ENCODE measurements around the gene NSUN5.

NSUN5 gene

DNA sequence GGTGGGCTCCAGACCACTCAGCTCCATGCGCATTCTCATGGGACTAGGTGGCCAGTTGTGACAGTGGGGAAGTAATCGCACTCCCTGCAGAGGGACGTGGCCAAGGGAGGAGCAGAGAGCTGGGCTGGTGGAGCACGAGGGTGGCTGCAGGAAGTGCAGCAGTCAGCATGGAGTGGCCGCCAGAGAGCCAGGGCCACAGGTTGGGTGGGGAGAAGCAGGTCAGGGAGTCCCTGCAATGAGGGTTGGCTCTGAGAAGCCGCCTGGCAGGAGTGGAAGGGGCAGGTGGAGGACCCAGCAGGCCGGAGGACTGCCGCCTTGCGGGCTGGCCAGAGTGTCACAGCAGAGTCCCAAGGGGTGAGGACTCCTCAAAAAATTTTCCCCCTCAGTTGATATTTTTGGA, 45.6 kb upstream of the NSUN5 start:
- Histone ChIP-seq H3K27me3 (ENCODE audit: low read length) (no peaks in the 10 kb centered on the region), H3K27ac (ENCODE audit: low read depth, low read length) (no peak overlapping the region), H3K79me2 (ENCODE audit: insufficient read depth, low read length) (no peaks in the 10 kb centered on the region), H3K36me3 (ENCODE audit: low read length) (no peaks in the 10 kb centered on the region), H3K9ac (ENCODE audit: low read length) (no peak overlapping the region), H3K9me3 (ENCODE audit: insufficient read depth, low read length) (no peaks in the 10 kb centered on the region), H3K9me2 (replicated peaks; ENCODE audit: insufficient read depth, low read length) (no peaks in the 10 kb centered on the region), H3F3A (ENCODE audit: insufficient read depth) (no peaks in the 10 kb centered on the region), H4K20me1 (ENCODE audit: low read depth, low read length) (no peaks in the 10 kb centered on the region), H3K4me2 (ENCODE audit: low read depth, low read length, poor library complexity, severe bottlenecking) (no peak overlapping the region), H3K4me3 (ENCODE audit: insufficient read depth, low read length, poor library complexity, severe bottlenecking) (no peak overlapping the region), H2AFZ (ENCODE audit: low read depth, low read length, severe bottlenecking) (no peak overlapping the region)
- TF ChIP-seq, protein P1, sequence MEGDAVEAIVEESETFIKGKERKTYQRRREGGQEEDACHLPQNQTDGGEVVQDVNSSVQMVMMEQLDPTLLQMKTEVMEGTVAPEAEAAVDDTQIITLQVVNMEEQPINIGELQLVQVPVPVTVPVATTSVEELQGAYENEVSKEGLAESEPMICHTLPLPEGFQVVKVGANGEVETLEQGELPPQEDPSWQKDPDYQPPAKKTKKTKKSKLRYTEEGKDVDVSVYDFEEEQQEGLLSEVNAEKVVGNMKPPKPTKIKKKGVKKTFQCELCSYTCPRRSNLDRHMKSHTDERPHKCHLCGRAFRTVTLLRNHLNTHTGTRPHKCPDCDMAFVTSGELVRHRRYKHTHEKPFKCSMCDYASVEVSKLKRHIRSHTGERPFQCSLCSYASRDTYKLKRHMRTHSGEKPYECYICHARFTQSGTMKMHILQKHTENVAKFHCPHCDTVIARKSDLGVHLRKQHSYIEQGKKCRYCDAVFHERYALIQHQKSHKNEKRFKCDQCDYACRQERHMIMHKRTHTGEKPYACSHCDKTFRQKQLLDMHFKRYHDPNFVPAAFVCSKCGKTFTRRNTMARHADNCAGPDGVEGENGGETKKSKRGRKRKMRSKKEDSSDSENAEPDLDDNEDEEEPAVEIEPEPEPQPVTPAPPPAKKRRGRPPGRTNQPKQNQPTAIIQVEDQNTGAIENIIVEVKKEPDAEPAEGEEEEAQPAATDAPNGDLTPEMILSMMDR (IDR thresholded peaks at IDR 0.05; ENCODE audit: insufficient read depth, low read length, poor library complexity, severe bottlenecking) = no peak
- TF ChIP-seq EZH2phosphoT487 (conservative IDR thresholded peaks at IDR 0.05; ENCODE audit: low read length) = no peak

DNA sequence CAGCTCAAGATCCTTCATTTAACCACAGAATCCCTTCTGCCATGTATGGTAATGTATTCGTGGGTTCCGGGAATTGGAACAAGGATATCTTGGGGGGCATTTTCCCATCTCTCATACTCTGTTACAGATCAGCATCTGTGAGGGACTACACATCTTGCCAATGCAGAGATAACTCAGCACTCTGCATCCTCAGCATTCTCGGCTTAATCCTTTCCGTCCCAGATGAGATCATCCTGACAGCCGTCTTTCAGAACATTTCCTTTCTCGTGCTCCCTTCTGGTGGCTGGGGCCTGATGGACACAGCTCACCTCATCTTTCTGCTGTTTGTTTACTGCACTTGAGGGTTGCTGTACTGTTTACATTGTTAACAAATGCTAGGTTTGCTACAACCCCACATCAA, 44.6 kb upstream of the NSUN5 start:
- no peak overlapping the region for H3K27ac ChIP-seq (ENCODE audit: low read depth, low read length)

DNA sequence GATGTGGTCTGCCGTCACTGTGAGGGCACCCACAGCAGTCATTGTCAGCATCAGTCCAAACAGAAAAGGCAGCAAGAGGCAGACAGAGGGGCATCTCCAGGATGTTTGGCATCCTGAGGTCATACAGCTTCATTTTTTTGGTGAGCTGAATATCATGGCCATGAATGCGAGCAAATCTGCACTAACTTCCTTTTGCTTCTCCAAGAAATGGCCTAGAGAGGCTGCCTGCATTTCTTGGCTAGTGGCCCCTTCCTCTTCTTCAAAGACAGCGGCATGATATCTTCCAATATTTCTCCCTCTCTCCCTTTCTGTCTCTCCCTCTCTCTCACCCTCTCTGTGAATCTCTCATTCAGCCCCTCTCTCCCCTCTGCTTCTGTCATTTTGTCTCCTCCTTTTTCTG, 44.2 kb upstream of the NSUN5 start:
- H3K9me2 ChIP-seq (replicated peaks; ENCODE audit: insufficient read depth, low read length) = no peaks in the 10 kb centered on the region
- H3K4me2 ChIP-seq (ENCODE audit: low read depth, low read length, poor library complexity, severe bottlenecking) = no peak overlapping the region
- TF ChIP-seq, protein P1 (IDR thresholded peaks at IDR 0.05; ENCODE audit: insufficient read depth, low read length, poor library complexity, severe bottlenecking) = no peak
- TF ChIP-seq EZH2phosphoT487 (conservative IDR thresholded peaks at IDR 0.05; ENCODE audit: low read length) = no peak
- no peak overlapping the region for H3K9ac ChIP-seq (ENCODE audit: low read length)
- no peak overlapping the region for H3K27ac ChIP-seq (ENCODE audit: low read depth, low read length)
- no peaks in the 10 kb centered on the region for H4K20me1 ChIP-seq (ENCODE audit: low read depth, low read length)
- no peaks in the 10 kb centered on the region for H3K36me3 ChIP-seq (ENCODE audit: low read length)
- no peak overlapping the region for H3K4me3 ChIP-seq (ENCODE audit: insufficient read depth, low read length, poor library complexity, severe bottlenecking)
- no peaks in the 10 kb centered on the region for H3K27me3 ChIP-seq (ENCODE audit: low read length)
- no peaks in the 10 kb centered on the region for H3F3A ChIP-seq (ENCODE audit: insufficient read depth)
- no peak overlapping the region for H2AFZ ChIP-seq (ENCODE audit: low read depth, low read length, severe bottlenecking)
- H3K79me2 ChIP-seq (ENCODE audit: insufficient read depth, low read length) = no peaks in the 10 kb centered on the region
- no peaks in the 10 kb centered on the region for H3K9me3 ChIP-seq (ENCODE audit: insufficient read depth, low read length)

More for the DNA sequence above, 44.6 kb upstream of the NSUN5 start:
- Histone ChIP-seq H3K4me3 (ENCODE audit: insufficient read depth, low read length, poor library complexity, severe bottlenecking) (no peak overlapping the region), H3K9me2 (replicated peaks; ENCODE audit: insufficient read depth, low read length) (no peaks in the 10 kb centered on the region), H3K9me3 (ENCODE audit: insufficient read depth, low read length) (no peaks in the 10 kb centered on the region), H2AFZ (ENCODE audit: low read depth, low read length, severe bottlenecking) (no peak overlapping the region), H3K4me2 (ENCODE audit: low read depth, low read length, poor library complexity, severe bottlenecking) (no peak overlapping the region), H3F3A (ENCODE audit: insufficient read depth) (no peaks in the 10 kb centered on the region), H3K9ac (ENCODE audit: low read length) (no peak overlapping the region), H3K36me3 (ENCODE audit: low read length) (no peaks in the 10 kb centered on the region), H3K79me2 (ENCODE audit: insufficient read depth, low read length) (no peaks in the 10 kb centered on the region), H3K27me3 (ENCODE audit: low read length) (no peaks in the 10 kb centered on the region), H4K20me1 (ENCODE audit: low read depth, low read length) (no peaks in the 10 kb centered on the region)
- no peak for TF ChIP-seq EZH2phosphoT487 (conservative IDR thresholded peaks at IDR 0.05; ENCODE audit: low read length)

DNA sequence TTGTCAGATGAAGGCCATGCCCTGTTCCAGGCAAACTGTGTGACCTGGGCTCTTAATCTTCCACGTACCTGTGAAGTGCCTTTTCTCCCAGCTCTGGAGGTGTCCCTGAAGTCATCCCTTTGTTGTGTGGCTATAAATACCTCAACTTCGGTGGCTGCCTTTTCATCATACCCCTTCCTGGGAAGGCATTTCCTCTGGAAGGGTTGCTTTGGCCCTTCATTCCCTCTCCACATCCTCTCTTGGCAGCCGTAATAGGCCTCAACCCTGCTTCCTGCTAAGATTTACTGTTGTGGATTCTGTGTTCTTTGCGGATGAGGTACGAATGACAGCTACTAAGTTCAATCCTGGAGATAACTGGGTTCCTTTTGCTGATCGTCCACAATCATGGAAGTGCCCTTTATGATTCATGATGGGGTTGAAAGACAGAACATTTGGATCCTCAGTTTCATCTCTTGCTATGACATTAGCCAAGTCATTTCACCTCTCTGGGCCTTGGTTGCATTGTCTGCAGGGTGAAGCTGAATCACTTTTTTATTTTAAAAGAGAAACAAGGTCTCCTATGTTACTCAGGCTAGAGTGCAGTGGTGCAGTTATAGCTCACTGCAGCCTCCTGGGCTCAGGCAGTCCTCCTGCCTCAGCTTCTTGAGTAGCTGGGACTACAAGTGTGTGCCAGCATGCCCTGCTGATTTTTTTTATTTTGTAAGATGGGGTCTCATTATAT, 43.0 kb upstream of the NSUN5 start:
- no peak overlapping the region for H3K27ac ChIP-seq (ENCODE audit: low read depth, low read length)
- no peaks in the 10 kb centered on the region for H3F3A ChIP-seq (ENCODE audit: insufficient read depth)
- no peak overlapping the region for H3K9ac ChIP-seq (ENCODE audit: low read length)
- no peak overlapping the region for H2AFZ ChIP-seq (ENCODE audit: low read depth, low read length, severe bottlenecking)
- no peaks in the 10 kb centered on the region for H4K20me1 ChIP-seq (ENCODE audit: low read depth, low read length)
- no peaks in the 10 kb centered on the region for H3K27me3 ChIP-seq (ENCODE audit: low read length)
- TF ChIP-seq, protein P1 (IDR thresholded peaks at IDR 0.05; ENCODE audit: insufficient read depth, low read length, poor library complexity, severe bottlenecking) = no peak
- TF ChIP-seq EZH2phosphoT487 (conservative IDR thresholded peaks at IDR 0.05; ENCODE audit: low read length) = no peak
- H3K36me3 ChIP-seq (ENCODE audit: low read length) = no peaks in the 10 kb centered on the region
- H3K9me2 ChIP-seq (replicated peaks; ENCODE audit: insufficient read depth, low read length) = no peaks in the 10 kb centered on the region
- H3K79me2 ChIP-seq (ENCODE audit: insufficient read depth, low read length) = no peaks in the 10 kb centered on the region
- no peak overlapping the region for H3K4me2 ChIP-seq (ENCODE audit: low read depth, low read length, poor library complexity, severe bottlenecking)
- H3K9me3 ChIP-seq (ENCODE audit: insufficient read depth, low read length) = no peaks in the 10 kb centered on the region
- H3K4me3 ChIP-seq (ENCODE audit: insufficient read depth, low read length, poor library complexity, severe bottlenecking) = no peak overlapping the region

All from SU-DHL-6 (cell line).